Endothelial cell (in vitro differentiated cells): ENCODE measurements around the gene FOXR1. TPM values are rescaled to one million over a fixed set of nuclear protein-coding genes. Genes with fewer than 3 reads are reported as not detected.

ENCODE experiments used
- DNase-seq: peaks from one replicate; pipeline ENCODE4 v3.0.0; 2021; ENCODE audit warnings: low spot score
- H3K27ac Mint-ChIP-seq: one replicate; pipeline ENCODE4 v1.8.0; 2021; ENCODE audit warnings: mixed read lengths, inconsistent platforms; ENCODE audit not compliant: unreplicated experiment
- H3K27me3 Mint-ChIP-seq: one replicate; pipeline ENCODE4 v1.8.0; 2021; ENCODE audit warnings: mild to moderate bottlenecking, moderate library complexity, mixed read lengths, inconsistent platforms; ENCODE audit not compliant: unreplicated experiment
- H3K36me3 Mint-ChIP-seq: one replicate; pipeline ENCODE4 v1.8.0; 2021; ENCODE audit warnings: mild to moderate bottlenecking, low read depth, mixed read lengths, inconsistent platforms; ENCODE audit not compliant: unreplicated experiment
- H3K4me1 Mint-ChIP-seq: one replicate; pipeline ENCODE4 v1.8.0; 2021; ENCODE audit warnings: mild to moderate bottlenecking, mixed read lengths, inconsistent platforms; ENCODE audit not compliant: unreplicated experiment
- H3K4me3 Mint-ChIP-seq: one replicate; pipeline ENCODE4 v1.8.0; 2021; ENCODE audit warnings: mild to moderate bottlenecking, mixed read lengths, inconsistent platforms; ENCODE audit not compliant: unreplicated experiment
- H3K9me3 Mint-ChIP-seq: one replicate; pipeline ENCODE4 v1.8.0; 2021; ENCODE audit warnings: mixed read lengths, inconsistent platforms; ENCODE audit not compliant: unreplicated experiment
- CTCF ChIP-seq: fragments of 200-600 bp; sonication (generic); IDR thresholded peaks from one replicate; pipeline ENCODE4 v1.5.0; 2021; ENCODE audit warnings: antibody characterized with exemption; ENCODE audit not compliant: unreplicated experiment
- total RNA-seq: library from RNA; stranded (reverse); fragmentation: NEBNext Ultra II Directional; extraction: Animal tissue kit (Norgen Biotek cat#: 25700); gene quantifications from one replicate; pipeline ENCODE4 v1.2.1, GENCODE V29; 2021; ENCODE audit not compliant: unreplicated experiment

FOXR1 gene
- total RNA-seq, 1 donor from 2014 or later, result not detected

GRCh38 chr11:119027561-119028345, 56.2 kb downstream of the FOXR1 start:
- Mint-ChIP-seq H3K4me3 (no peak overlapping the region), H3K9me3 (no peaks in the 10 kb centered on the region), H3K27ac (no peak overlapping the region), H3K36me3 (peaks cover 23% of the 10 kb centered on the region), H3K27me3 (peaks cover 3% of the 10 kb centered on the region), H3K4me1 (peaks cover 35% of the 10 kb centered on the region)
- TF ChIP-seq CTCF, result no peak
- DNase-seq, result no peak

DNA sequence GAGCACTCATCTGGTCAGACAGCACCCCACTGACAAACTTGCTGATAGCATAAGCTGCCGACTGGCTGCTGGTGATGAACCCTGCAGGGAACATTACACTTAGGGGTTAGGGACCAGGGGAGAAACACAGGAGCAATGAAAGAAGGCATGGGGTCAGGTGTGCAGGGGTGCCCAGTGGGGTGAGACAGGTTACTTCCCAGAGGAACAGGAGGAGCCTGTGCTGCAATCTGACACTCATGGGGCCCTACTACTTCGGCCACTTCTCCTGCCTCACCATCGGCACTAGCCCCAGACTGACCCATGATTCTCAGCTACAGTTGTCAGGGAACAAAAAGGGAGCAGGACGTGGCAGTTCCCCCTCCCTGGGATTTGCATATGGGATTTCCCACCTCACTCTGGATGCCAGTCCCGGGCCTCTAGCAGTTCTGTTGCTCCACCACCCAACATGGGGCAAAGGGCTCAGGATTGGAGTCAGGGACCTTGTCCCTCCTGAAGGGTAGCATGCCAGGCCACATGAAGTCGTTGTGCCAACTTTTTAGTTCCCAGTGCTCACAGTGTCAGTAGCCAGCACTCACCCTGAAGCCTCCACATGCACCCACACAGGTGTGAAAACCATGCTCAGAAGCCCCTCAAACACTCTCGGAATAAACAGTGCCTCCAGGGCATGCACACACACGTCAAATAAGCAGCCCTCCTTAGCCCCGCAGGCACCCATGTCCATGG, 56.9 kb downstream of the FOXR1 start:
- TF ChIP-seq CTCF, result no peak
- Mint-ChIP-seq H3K27me3 (peaks cover 3% of the 10 kb centered on the region), H3K27ac (peak overlapping the region; percentile 48), H3K4me1 (peaks cover 33% of the 10 kb centered on the region), H3K9me3 (no peaks in the 10 kb centered on the region), H3K36me3 (peaks cover 19% of the 10 kb centered on the region), H3K4me3 (peak overlapping the region; percentile 79)
- no peak for DNase-seq

DNA sequence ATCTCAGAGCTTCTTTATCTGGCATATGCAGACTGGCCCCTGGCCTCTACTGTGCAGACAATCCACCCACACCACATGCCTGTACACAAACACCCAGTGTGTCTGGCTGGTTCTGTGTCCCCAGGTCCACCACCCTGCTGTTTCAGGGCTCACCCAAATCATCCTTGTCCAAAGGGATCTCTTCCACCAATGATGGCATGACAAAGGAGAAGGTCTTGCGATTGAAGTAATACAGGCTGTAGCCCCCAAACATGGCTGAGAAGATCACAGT, 57.4 kb downstream of the FOXR1 start:
- Mint-ChIP-seq H3K27me3 (peaks cover 3% of the 10 kb centered on the region), H3K9me3 (no peaks in the 10 kb centered on the region), H3K4me3 (peak overlapping the region; percentile 79), H3K36me3 (peaks cover 15% of the 10 kb centered on the region), H3K4me1 (peaks cover 28% of the 10 kb centered on the region), H3K27ac (peak overlapping the region; percentile 48)
- no peak for DNase-seq
- TF ChIP-seq CTCF, result no peak

DNA sequence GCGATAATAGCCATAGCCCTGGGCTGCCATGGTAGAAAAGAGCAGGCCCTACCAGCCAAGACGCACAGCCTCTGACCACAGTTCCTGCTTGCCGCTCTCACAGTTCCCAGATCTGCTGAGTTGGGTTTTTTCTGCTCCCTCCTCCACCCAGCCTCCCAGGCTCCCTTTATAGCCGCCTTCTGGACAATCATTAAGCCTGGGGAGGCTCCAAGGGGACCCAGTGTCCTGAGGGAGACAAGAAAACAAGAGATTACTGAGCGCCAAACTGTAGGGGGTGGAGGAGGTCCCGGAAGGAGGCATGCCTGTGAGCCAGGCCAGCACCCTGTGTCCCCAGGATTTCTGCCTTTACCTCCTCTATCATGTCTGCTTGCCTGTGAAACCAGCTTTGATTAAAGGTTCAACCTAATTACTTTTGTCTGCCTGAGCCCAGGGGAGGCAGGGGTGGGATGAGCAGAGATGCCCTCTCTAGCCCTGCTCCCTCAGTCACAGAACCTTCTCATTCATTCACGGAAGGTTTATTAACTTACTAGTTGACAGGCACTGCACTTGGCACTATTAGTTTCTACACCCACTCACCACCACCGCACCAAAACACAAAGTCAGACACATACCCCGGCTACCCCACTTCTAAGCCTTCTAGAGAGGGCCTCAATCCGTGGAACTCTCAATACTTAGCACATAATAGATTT, 57.9 kb downstream of the FOXR1 start:
- DNase-seq, result no peak
- H3K9me3 Mint-ChIP-seq, result no peaks in the 10 kb centered on the region
- H3K27ac Mint-ChIP-seq, result peak overlapping the region; percentile 48
- peaks cover 11% of the 10 kb centered on the region for H3K36me3 Mint-ChIP-seq
- peaks cover 23% of the 10 kb centered on the region for H3K4me1 Mint-ChIP-seq
- peaks cover 3% of the 10 kb centered on the region for H3K27me3 Mint-ChIP-seq
- TF ChIP-seq CTCF, result no peak
- peak overlapping the region; percentile 79 for H3K4me3 Mint-ChIP-seq

DNA sequence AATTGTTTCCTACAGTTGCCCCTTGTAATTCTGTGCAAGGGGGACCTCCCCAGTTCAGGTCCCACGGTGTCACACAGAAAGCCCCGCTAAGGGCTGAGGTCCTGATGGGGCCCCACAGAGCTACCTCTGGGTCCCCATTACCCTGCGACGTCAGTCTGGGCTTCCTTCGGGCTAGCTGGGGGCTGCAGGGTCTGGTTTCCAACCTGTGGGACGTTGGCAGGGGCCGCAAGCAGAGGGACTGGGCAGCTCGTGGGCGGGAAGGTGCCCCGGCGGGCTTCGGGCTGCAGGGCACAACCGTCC, 58.4 kb downstream of the FOXR1 start:
- H3K4me3 Mint-ChIP-seq, result peak overlapping the region; percentile 79
- peaks cover 18% of the 10 kb centered on the region for H3K4me1 Mint-ChIP-seq
- H3K27me3 Mint-ChIP-seq, result peaks cover 3% of the 10 kb centered on the region
- DNase-seq, result no peak
- no peak overlapping the region for H3K27ac Mint-ChIP-seq
- TF ChIP-seq CTCF, result no peak
- H3K36me3 Mint-ChIP-seq, result peaks cover 8% of the 10 kb centered on the region
- no peaks in the 10 kb centered on the region for H3K9me3 Mint-ChIP-seq
